DMS79 (cell line): Measurements from ENCODE around the gene FBXL5.

Experiments
- DNase-seq: peaks from one replicate; lab custom pipeline; 2025; lab: John Stamatoyannopoulos, UW

The FBXL5 gene

GRCh38 chr4:15677507-15677988 is 22.4 kb upstream of the FBXL5 start:
- no peak for DNase-seq

- DNase-seq, result no peak
These were observed 21.7 kb upstream of the FBXL5 start for GRCh38 chr4:15676899-15677298.

GRCh38 chr4:15676039-15676438 is 20.9 kb upstream of the FBXL5 start:
- no peak for DNase-seq

- DNase-seq, result no peak
These were observed 20.2 kb upstream of the FBXL5 start for GRCh38 chr4:15675356-15675755.

- DNase-seq, result no peak
These were observed 19.8 kb upstream of the FBXL5 start for GRCh38 chr4:15674926-15675325.

- DNase-seq, result no peak
These were observed 18.9 kb upstream of the FBXL5 start for GRCh38 chr4:15674046-15674445.

GRCh38 chr4:15673337-15673736 is 18.2 kb upstream of the FBXL5 start:
- no peak for DNase-seq

- no peak for DNase-seq
These were observed 16.9 kb upstream of the FBXL5 start for GRCh38 chr4:15672101-15672500.

GRCh38 chr4:15670576-15670975 is 15.4 kb upstream of the FBXL5 start:
- DNase-seq, result no peak

- no peak for DNase-seq
These were observed 13.6 kb upstream of the FBXL5 start for GRCh38 chr4:15668566-15669435.

GRCh38 chr4:15667006-15667405 is 11.8 kb upstream of the FBXL5 start:
- DNase-seq, result no peak

- no peak for DNase-seq
These were observed 10.7 kb upstream of the FBXL5 start for GRCh38 chr4:15665753-15666365.

GRCh38 chr4:15659768-15660570 is 4.8 kb upstream of the FBXL5 start:
- no peak for DNase-seq

- DNase-seq, result no peak
These were observed 3.6 kb upstream of the FBXL5 start for GRCh38 chr4:15658781-15659180.

- DNase-seq, result no peak
These were observed 3.1 kb upstream of the FBXL5 start for GRCh38 chr4:15658136-15658770.

GRCh38 chr4:15657366-15657765 is 2.2 kb upstream of the FBXL5 start:
- DNase-seq, result no peak

GRCh38 chr4:15656038-15656470 is 897 bp upstream of the FBXL5 start:
- DNase-seq, result no peak

- no peak for DNase-seq
These were observed 449 bp downstream of the FBXL5 start for GRCh38 chr4:15654593-15655222.

GRCh38 chr4:15653864-15654592 is 1.1 kb downstream of the FBXL5 start:
- no peak for DNase-seq

- no peak for DNase-seq
These were observed 1.7 kb downstream of the FBXL5 start for GRCh38 chr4:15653420-15653819.

- DNase-seq, result no peak
These were observed 2.3 kb downstream of the FBXL5 start for GRCh38 chr4:15652841-15653240.
